CD4-positive, CD25-positive, alpha-beta regulatory T cell (primary cell): ENCODE measurements around the gene TEK. TPM values are rescaled to one million over a fixed set of nuclear protein-coding genes. Genes with fewer than 3 reads are reported as not detected.

ENCODE experiments used
- ATAC-seq, 2 donors: fragments of 150-1000 bp; cut with Tn5 transposase; one replicate each; pipeline ENCODE4 v1.10.0; 2021; ENCODE audit warnings: low read depth in 2 of 2, moderate number of reproducible peaks in 2 of 2, moderate library complexity in 1 of 2
- DNase-seq, 3 donors: peaks; one replicate each; pipeline versions ENCODE4 v3.0.0 to v3.0.0-alpha.2; 2012 to 2022; ENCODE audit warnings: mixed read lengths in 1 of 3
- H3K27ac ChIP-seq: one replicate; pipeline ENCODE4 v1.7.0; 2013; ENCODE audit warnings: mild to moderate bottlenecking, low read length; ENCODE audit not compliant: insufficient read depth, poor library complexity, severe bottlenecking
- H3K27me3 ChIP-seq: one replicate; pipeline ENCODE4 v1.7.0; 2013; ENCODE audit warnings: low read length; ENCODE audit not compliant: control insufficient read depth, insufficient read depth
- H3K36me3 ChIP-seq: one replicate; pipeline ENCODE4 v1.7.0; 2013; ENCODE audit warnings: mild to moderate bottlenecking, low read length, moderate library complexity; ENCODE audit not compliant: control insufficient read depth, insufficient read depth
- H3K4me1 ChIP-seq: 2 replicates; pipeline ENCODE4 v1.7.0; 2013; ENCODE audit warnings: mild to moderate bottlenecking, low read length; ENCODE audit not compliant: insufficient read depth, control insufficient read depth, poor library complexity, severe bottlenecking
- H3K4me3 ChIP-seq: one replicate; pipeline ENCODE4 v1.7.0; 2013; ENCODE audit warnings: low read depth, mild to moderate bottlenecking, low read length, moderate library complexity
- H3K9me3 ChIP-seq, 2 experiments: 1 replicate in 1 of 2; 2 replicates in 1 of 2; pipeline ENCODE4 v1.7.0; 2013; ENCODE audit warnings: low read length in 2 of 2, mild to moderate bottlenecking in 1 of 2, moderate library complexity in 1 of 2; ENCODE audit not compliant: control insufficient read depth in 2 of 2
- H3K27ac Mint-ChIP-seq, 3 donors: one replicate each; pipeline ENCODE4 v1.8.0; 2020 to 2022; ENCODE audit warnings: mild to moderate bottlenecking in 3 of 3, mixed read lengths in 3 of 3, moderate library complexity in 2 of 3
- H3K27me3 Mint-ChIP-seq: one replicate; pipeline ENCODE4 v1.8.0; 2022; ENCODE audit warnings: mild to moderate bottlenecking, mixed read lengths
- H3K36me3 Mint-ChIP-seq: one replicate; pipeline ENCODE4 v1.8.0; 2020; ENCODE audit warnings: mixed read lengths
- H3K4me1 Mint-ChIP-seq, 4 donors: one replicate each; pipeline ENCODE4 v1.8.0; 2020 to 2022; ENCODE audit warnings: mixed read lengths in 4 of 4, mild to moderate bottlenecking in 1 of 4
- H3K4me3 Mint-ChIP-seq, 4 donors: one replicate each; pipeline ENCODE4 v1.8.0; 2020 to 2022; ENCODE audit warnings: mild to moderate bottlenecking in 4 of 4, mixed read lengths in 4 of 4, moderate library complexity in 3 of 4
- H3K9me3 Mint-ChIP-seq, 7 donors: one replicate each; pipeline ENCODE4 v1.8.0; 2020 to 2022; ENCODE audit warnings: mixed read lengths in 7 of 7, mild to moderate bottlenecking in 3 of 7, moderate library complexity in 2 of 7
- polyA plus RNA-seq, 4 donors: library from polyadenylated mRNA; unstranded; fragments of 300-500 nt; fragmentation: Illumina TruSeq; gene quantifications; one replicate each; pipeline ENCODE4 v1.2.3, GENCODE V29; 2021
- total RNA-seq: library from RNA; stranded (reverse); gene quantifications from one replicate; pipeline ENCODE4 v1.2.3, GENCODE V29; 2022

Gene TEK
- total and polyA plus RNA-seq, 5 donors from 2014 or later = not detected

DNA sequence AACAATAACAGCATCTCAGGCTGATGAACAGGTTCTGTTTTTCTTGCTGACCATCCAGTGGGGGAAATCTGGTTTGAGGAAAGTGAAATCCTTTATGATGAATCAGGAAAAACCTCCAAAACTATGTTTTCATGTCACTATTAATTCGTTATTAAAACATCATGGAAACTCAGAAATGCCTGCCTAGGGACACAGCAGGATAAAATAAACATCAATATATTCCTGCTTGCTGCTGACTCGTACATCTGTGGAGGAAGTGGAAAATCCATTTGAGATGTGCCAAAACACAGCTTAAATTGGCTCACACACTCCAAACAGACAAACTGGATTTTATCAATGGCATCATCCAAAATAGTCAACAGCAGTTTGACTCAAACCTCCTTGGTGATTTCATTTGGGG is 53.0 kb downstream of the TEK start:
- no peak for ATAC-seq
- Histone ChIP-seq H3K27me3 (no peaks in the 10 kb centered on the region), H3K4me3 (no peak overlapping the region), H3K36me3 (no peaks in the 10 kb centered on the region), H3K4me1 (no peaks in the 10 kb centered on the region), H3K27ac (no peak overlapping the region), H3K9me3 (no peaks in the 10 kb centered on the region)
- H3K4me1 Mint-ChIP-seq = no peaks in the 10 kb centered on the region
- H3K4me3 Mint-ChIP-seq = no peak overlapping the region
- no peaks in the 10 kb centered on the region for H3K36me3 Mint-ChIP-seq
- no peak overlapping the region for H3K27ac Mint-ChIP-seq
- DNase-seq = no peak
- no peaks in the 10 kb centered on the region for H3K9me3 Mint-ChIP-seq
- H3K27me3 Mint-ChIP-seq = peaks cover 8% of the 10 kb centered on the region

GRCh38 chr9:27165068-27165467 is 56.0 kb downstream of the TEK start:
- no peaks in the 10 kb centered on the region for H3K36me3 Mint-ChIP-seq
- H3K4me3 Mint-ChIP-seq = no peak overlapping the region
- no peaks in the 10 kb centered on the region for H3K27me3 ChIP-seq
- H3K9me3 Mint-ChIP-seq = peaks cover 0 to 9% (median 0%) of the 10 kb centered on the region in 7 donors
- no peak overlapping the region for H3K27ac ChIP-seq
- no peaks in the 10 kb centered on the region for H3K9me3 ChIP-seq
- no peaks in the 10 kb centered on the region for H3K4me1 Mint-ChIP-seq
- no peak overlapping the region for H3K4me3 ChIP-seq
- peaks cover 4% of the 10 kb centered on the region for H3K27me3 Mint-ChIP-seq
- no peak for DNase-seq
- ATAC-seq = no peak
- no peaks in the 10 kb centered on the region for H3K4me1 ChIP-seq
- no peak overlapping the region for H3K27ac Mint-ChIP-seq
- no peaks in the 10 kb centered on the region for H3K36me3 ChIP-seq

DNA sequence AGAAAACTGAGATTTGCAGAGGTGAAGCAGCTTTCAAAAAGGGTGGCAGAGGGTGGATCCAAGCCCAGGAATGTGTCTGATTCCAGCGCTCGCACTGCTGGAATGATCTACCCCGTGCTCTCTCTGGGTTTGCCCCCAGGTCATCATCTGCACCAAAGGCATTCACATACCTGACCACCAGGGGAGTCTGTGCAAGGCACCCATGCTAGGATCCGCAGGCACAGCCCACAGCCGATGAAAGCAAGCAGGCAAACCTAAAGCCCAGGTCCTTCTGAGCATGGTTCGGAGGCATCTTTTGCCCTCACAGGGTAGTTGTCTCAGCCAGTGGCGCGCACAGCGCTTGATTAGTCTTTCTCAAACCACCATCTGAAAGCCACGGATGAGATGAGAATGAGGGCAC is 56.6 kb downstream of the TEK start:
- H3K27me3 ChIP-seq = no peaks in the 10 kb centered on the region
- ATAC-seq (no peak), DNase-seq (no peak)
- Mint-ChIP-seq H3K4me3 (no peak overlapping the region), H3K27me3 (peaks cover 4% of the 10 kb centered on the region), H3K27ac (no peak overlapping the region), H3K36me3 (no peaks in the 10 kb centered on the region), H3K4me1 (no peaks in the 10 kb centered on the region), H3K9me3 (peaks cover 0 to 9% (median 0%) of the 10 kb centered on the region in 7 donors)
- H3K36me3 ChIP-seq = no peaks in the 10 kb centered on the region
- H3K4me1 ChIP-seq = no peaks in the 10 kb centered on the region
- H3K27ac ChIP-seq = no peak overlapping the region
- no peaks in the 10 kb centered on the region for H3K9me3 ChIP-seq
- no peak overlapping the region for H3K4me3 ChIP-seq

- Mint-ChIP-seq H3K4me1 (no peaks in the 10 kb centered on the region), H3K27me3 (no peaks in the 10 kb centered on the region)
- ATAC-seq = no peak
Measured at GRCh38 chr9:27168496-27168895, 59.5 kb downstream of the TEK start.

GRCh38 chr9:27168951-27169350 is 59.9 kb downstream of the TEK start:
- Mint-ChIP-seq H3K27me3 (no peaks in the 10 kb centered on the region), H3K4me3 (no peak overlapping the region), H3K4me1 (no peaks in the 10 kb centered on the region), H3K27ac (no peak overlapping the region), H3K9me3 (peaks cover 0 to 9% (median 0%) of the 10 kb centered on the region in 7 donors), H3K36me3 (no peaks in the 10 kb centered on the region)
- ATAC-seq = no peak
- no peak overlapping the region for H3K27ac ChIP-seq
- H3K4me3 ChIP-seq = no peak overlapping the region
- H3K4me1 ChIP-seq = no peaks in the 10 kb centered on the region
- no peaks in the 10 kb centered on the region for H3K36me3 ChIP-seq
- H3K9me3 ChIP-seq = no peaks in the 10 kb centered on the region
- H3K27me3 ChIP-seq = no peaks in the 10 kb centered on the region
- DNase-seq = no peak

More at GRCh38 chr9:27168496-27168895, 59.5 kb downstream of the TEK start:
- no peaks in the 10 kb centered on the region for H3K36me3 Mint-ChIP-seq
- H3K9me3 ChIP-seq = no peaks in the 10 kb centered on the region
- H3K4me3 ChIP-seq = no peak overlapping the region
- no peaks in the 10 kb centered on the region for H3K4me1 ChIP-seq
- H3K36me3 ChIP-seq = no peaks in the 10 kb centered on the region
- no peak for DNase-seq
- H3K27me3 ChIP-seq = no peaks in the 10 kb centered on the region
- H3K4me3 Mint-ChIP-seq = no peak overlapping the region
- H3K27ac ChIP-seq = no peak overlapping the region
- no peak overlapping the region for H3K27ac Mint-ChIP-seq
- H3K9me3 Mint-ChIP-seq = peaks cover 0 to 9% (median 0%) of the 10 kb centered on the region in 7 donors

- Mint-ChIP-seq H3K36me3 (no peaks in the 10 kb centered on the region), H3K9me3 (peaks cover 0 to 12% (median 0%) of the 10 kb centered on the region in 7 donors), H3K27me3 (no peaks in the 10 kb centered on the region), H3K27ac (no peak overlapping the region), H3K4me1 (no peaks in the 10 kb centered on the region), H3K4me3 (no peak overlapping the region)
- Histone ChIP-seq H3K9me3 (no peaks in the 10 kb centered on the region), H3K27ac (no peak overlapping the region), H3K4me3 (no peak overlapping the region), H3K4me1 (no peaks in the 10 kb centered on the region), H3K36me3 (no peaks in the 10 kb centered on the region), H3K27me3 (no peaks in the 10 kb centered on the region)
- ATAC-seq (no peak), DNase-seq (no peak)
Measured at GRCh38 chr9:27176971-27177370, 67.9 kb downstream of the TEK start.

DNA sequence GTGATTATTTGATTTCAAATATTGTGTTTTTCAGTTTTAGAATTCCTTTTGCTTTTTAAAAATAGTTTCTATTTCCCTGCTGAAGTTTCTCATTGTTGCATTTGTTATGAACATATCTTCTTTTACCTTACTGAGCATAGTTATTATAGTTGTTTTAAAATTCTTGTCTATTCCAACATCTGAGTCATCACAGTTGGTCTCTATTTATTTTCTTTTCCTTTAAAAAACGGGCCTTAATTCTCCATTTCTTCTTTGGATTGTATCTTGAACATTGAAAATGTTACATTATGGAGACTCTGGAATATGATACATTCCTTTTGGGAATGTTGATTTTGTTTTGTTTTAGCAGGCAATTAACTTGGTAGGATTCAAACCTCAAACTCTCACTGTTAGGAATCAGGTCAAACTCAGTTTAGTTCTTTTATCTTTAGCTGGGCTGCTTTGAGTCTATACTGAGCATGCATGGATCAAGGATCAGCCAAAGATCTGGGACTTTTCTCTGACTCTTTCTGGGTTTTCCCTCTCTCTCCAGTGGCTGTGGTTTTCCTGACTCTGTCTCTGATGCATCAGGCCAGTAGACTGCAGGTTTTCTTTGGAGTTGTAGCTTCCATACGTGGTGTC is 70.3 kb downstream of the TEK start:
- Mint-ChIP-seq H3K27me3 (no peaks in the 10 kb centered on the region), H3K9me3 (peaks cover 0 to 12% (median 0%) of the 10 kb centered on the region in 7 donors), H3K4me1 (no peaks in the 10 kb centered on the region), H3K27ac (no peak overlapping the region), H3K36me3 (no peaks in the 10 kb centered on the region), H3K4me3 (no peak overlapping the region)
- DNase-seq = no peak
- Histone ChIP-seq H3K4me3 (no peak overlapping the region), H3K36me3 (no peaks in the 10 kb centered on the region), H3K27me3 (no peaks in the 10 kb centered on the region), H3K27ac (no peak overlapping the region), H3K4me1 (no peaks in the 10 kb centered on the region), H3K9me3 (no peaks in the 10 kb centered on the region)
- no peak for ATAC-seq

GRCh38 chr9:27181381-27181780 is 72.4 kb downstream of the TEK start:
- Histone ChIP-seq H3K36me3 (no peaks in the 10 kb centered on the region), H3K27ac (no peak overlapping the region), H3K4me1 (no peaks in the 10 kb centered on the region), H3K27me3 (no peaks in the 10 kb centered on the region), H3K9me3 (no peaks in the 10 kb centered on the region), H3K4me3 (no peak overlapping the region)
- Mint-ChIP-seq H3K36me3 (no peaks in the 10 kb centered on the region), H3K4me1 (no peaks in the 10 kb centered on the region), H3K27me3 (no peaks in the 10 kb centered on the region), H3K4me3 (no peak overlapping the region), H3K9me3 (peaks cover 0 to 12% (median 0%) of the 10 kb centered on the region in 7 donors), H3K27ac (no peak overlapping the region)
- DNase-seq (no peak), ATAC-seq (no peak)
